ENCODE results near the gene FREY1.

Gene FREY1

DNA sequence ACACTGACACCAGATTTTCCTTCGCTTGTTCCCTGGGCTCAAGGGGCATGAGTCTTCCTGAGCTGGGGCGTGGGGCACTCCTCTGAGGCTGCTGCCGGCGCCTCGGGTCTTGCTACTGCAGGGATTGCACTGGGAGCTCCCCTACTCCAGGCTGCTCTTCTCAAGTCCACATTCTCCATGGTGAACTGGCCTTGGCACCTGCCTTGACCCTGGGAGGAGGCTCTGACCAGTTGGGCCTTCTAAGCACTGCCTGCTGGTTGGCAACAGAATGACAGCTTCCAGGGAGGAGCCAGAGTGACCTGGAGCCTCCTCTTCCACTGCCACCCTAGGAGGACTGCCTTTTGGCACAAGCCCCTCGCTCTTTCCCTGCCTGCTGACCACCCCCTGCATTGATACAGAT is 9.5 kb downstream of the FREY1 start:
- TF ChIP-seq FOXP2 (optimal IDR thresholded peaks at IDR 0.05; ENCODE audit: borderline replicate concordance, extremely low read depth, extremely low read length, insufficient read depth) = no peak
- TF ChIP-seq SIN3A (IDR thresholded peaks at IDR 0.05; ENCODE audit: borderline replicate concordance, insufficient read depth, low read length) = no peak
- no peak for TF ChIP-seq POLR2AphosphoS5 (IDR thresholded peaks at IDR 0.05; ENCODE audit: low read depth, low read length)
- no peak for TF ChIP-seq TAF1 (IDR thresholded peaks at IDR 0.05; ENCODE audit: borderline replicate concordance, insufficient read depth, low read length)

DNA sequence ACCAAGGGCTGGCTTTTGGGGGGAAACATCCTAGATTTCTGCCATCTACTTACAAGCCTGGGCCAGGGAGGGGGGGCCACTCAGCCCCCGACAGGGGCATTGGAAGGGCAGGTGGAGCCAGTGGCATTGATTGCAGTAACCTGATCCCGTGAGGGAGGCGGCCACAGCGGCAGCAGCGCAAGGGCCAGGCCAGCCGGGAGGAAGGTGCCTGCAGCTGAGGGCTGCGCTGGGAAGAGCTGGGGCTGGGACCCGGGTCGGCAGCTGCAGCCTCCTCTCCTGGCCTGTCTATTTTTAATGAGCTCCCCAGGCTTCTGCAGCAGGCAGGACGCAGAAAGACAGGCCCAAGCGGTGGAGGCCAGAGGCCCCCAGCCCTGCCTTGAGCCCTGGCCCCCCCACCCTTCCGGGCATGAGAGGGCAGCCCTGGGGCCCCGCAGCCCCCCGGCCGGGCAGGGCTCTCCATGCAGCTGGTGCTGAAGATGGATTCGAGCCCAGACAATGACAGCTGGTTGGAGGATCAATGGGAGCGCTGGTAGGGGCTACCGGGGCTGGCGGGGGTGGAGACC is 10.6 kb downstream of the FREY1 start:
- TF ChIP-seq SIN3A (IDR thresholded peaks at IDR 0.05; ENCODE audit: borderline replicate concordance, insufficient read depth, low read length) (no peak), TAF1 (IDR thresholded peaks at IDR 0.05; ENCODE audit: borderline replicate concordance, insufficient read depth, low read length) (no peak)
- TF ChIP-seq, protein P1, sequence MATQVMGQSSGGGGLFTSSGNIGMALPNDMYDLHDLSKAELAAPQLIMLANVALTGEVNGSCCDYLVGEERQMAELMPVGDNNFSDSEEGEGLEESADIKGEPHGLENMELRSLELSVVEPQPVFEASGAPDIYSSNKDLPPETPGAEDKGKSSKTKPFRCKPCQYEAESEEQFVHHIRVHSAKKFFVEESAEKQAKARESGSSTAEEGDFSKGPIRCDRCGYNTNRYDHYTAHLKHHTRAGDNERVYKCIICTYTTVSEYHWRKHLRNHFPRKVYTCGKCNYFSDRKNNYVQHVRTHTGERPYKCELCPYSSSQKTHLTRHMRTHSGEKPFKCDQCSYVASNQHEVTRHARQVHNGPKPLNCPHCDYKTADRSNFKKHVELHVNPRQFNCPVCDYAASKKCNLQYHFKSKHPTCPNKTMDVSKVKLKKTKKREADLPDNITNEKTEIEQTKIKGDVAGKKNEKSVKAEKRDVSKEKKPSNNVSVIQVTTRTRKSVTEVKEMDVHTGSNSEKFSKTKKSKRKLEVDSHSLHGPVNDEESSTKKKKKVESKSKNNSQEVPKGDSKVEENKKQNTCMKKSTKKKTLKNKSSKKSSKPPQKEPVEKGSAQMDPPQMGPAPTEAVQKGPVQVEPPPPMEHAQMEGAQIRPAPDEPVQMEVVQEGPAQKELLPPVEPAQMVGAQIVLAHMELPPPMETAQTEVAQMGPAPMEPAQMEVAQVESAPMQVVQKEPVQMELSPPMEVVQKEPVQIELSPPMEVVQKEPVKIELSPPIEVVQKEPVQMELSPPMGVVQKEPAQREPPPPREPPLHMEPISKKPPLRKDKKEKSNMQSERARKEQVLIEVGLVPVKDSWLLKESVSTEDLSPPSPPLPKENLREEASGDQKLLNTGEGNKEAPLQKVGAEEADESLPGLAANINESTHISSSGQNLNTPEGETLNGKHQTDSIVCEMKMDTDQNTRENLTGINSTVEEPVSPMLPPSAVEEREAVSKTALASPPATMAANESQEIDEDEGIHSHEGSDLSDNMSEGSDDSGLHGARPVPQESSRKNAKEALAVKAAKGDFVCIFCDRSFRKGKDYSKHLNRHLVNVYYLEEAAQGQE (IDR thresholded peaks at IDR 0.05; ENCODE audit: insufficient read depth in 1 of 2, low read depth in 2 of 2, low read length in 2 of 2) = peak; percentile 58 to 79; a peak in 3 of 4 replicates

DNA sequence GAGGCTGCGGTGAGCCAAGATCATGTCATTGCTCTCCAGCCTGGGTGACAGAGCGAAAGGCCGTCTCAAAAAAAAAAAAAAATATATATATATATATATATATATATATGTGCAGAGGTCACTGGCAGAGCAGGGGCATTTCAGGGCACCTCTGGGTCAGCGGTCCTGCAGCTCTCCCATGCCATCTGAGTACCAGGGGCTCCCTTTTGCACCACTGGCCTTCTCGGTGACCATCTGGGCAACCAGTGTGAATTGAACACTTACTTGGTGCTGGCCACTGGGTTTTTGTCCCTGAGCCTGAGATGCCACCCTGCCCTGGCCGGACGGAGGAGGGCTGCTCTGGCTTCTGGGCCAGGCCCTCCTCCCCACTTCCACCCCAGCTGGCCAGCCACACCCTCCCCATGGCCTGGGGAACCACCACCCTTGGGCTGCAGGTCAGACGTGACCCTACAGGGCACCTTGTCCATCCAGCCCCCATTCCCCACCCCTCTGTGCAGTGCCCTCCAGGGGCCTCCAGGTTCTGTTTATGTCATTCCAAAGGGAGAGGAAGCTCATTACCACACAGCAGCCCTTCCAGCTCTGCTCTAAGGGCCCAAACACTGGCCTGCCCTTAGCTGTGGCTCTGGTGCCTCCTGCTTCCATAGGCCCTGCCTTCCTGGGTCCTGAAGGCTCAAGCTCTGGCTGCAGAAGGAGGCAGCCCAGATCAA is 11.4 kb downstream of the FREY1 start:
- TF ChIP-seq FOXP2 (optimal IDR thresholded peaks at IDR 0.05; ENCODE audit: borderline replicate concordance, extremely low read depth, extremely low read length, insufficient read depth) (no peak), POLR2AphosphoS5 (IDR thresholded peaks at IDR 0.05; ENCODE audit: low read depth, low read length) (no peak), TAF1 (IDR thresholded peaks at IDR 0.05; ENCODE audit: borderline replicate concordance, insufficient read depth, low read length) (no peak), SIN3A (IDR thresholded peaks at IDR 0.05; ENCODE audit: borderline replicate concordance, insufficient read depth, low read length) (no peak)
- TF ChIP-seq, protein P1 (IDR thresholded peaks at IDR 0.05; ENCODE audit: insufficient read depth in 1 of 2, low read depth in 2 of 2, low read length in 2 of 2) = no peak

DNA sequence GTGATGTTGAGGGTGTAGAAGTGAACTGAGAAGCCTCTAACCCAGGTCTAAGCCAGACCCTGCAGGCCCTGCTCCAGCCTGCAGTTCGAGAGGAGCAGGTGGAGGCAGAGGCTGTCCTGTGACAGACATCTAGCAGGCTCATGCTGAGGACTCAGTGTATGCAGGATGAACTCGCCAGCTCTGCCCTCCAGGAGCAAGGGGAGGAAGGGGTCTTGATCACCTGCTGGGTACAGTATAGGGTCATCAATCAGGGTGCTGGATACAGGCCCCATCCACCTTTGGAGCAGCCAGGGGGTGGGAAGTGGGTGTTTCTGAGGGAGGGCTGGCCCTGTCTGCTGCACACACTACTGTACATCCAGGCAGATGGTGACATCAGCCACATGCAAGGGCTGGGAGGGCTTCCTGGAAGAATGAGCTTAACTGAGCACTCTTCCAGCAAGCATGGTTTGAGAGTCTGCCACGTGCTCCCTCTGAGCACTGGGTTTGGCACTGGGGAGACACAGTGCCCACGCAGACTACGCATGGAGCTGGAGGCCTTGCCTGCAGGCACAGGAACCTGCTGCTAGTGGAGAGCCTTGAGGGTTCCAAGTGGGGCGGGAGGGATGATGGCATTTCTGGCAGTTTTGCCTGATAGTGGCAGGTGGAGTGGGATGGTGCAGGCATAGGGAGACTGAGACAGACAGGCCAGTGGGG is 12.4 kb downstream of the FREY1 start:
- TF ChIP-seq, protein P1 (IDR thresholded peaks at IDR 0.05; ENCODE audit: insufficient read depth in 1 of 2, low read depth in 2 of 2, low read length in 2 of 2) = no peak
- TF ChIP-seq POLR2AphosphoS5 (IDR thresholded peaks at IDR 0.05; ENCODE audit: low read depth, low read length) = no peak
- TF ChIP-seq TAF1 (IDR thresholded peaks at IDR 0.05; ENCODE audit: borderline replicate concordance, insufficient read depth, low read length) = no peak
- no peak for TF ChIP-seq FOXP2 (optimal IDR thresholded peaks at IDR 0.05; ENCODE audit: borderline replicate concordance, extremely low read depth, extremely low read length, insufficient read depth)
- no peak for TF ChIP-seq SIN3A (IDR thresholded peaks at IDR 0.05; ENCODE audit: borderline replicate concordance, insufficient read depth, low read length)

DNA sequence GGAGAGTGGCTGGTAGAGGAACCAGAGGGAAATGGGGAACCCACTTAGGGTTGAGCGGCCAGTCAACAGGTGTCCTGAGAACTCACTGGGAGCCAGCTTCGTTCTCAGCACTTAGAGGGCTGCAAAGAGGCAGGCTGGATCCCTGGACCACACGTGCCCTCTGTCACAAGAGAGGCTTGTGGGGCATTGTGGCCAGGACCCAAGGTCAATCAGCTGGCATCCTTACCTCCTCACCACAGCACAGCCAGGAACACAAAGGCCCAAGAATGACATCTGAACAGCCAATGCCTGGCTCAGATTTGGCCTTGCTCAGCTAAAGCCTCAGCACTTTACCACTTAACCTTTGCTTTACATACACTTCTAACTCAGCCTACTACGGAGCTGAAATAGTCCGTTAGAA is 14.2 kb downstream of the FREY1 start:
- TF ChIP-seq TAF1 (IDR thresholded peaks at IDR 0.05; ENCODE audit: borderline replicate concordance, insufficient read depth, low read length) (no peak), SIN3A (IDR thresholded peaks at IDR 0.05; ENCODE audit: borderline replicate concordance, insufficient read depth, low read length) (no peak), POLR2AphosphoS5 (IDR thresholded peaks at IDR 0.05; ENCODE audit: low read depth, low read length) (no peak), FOXP2 (optimal IDR thresholded peaks at IDR 0.05; ENCODE audit: borderline replicate concordance, extremely low read depth, extremely low read length, insufficient read depth) (no peak)
- TF ChIP-seq, protein P1 (IDR thresholded peaks at IDR 0.05; ENCODE audit: insufficient read depth in 1 of 2, low read depth in 2 of 2, low read length in 2 of 2) = no peak
